DOHH2 (cell line): ENCODE data around the gene NKX3-2.

Experiments used
- H3F3A ChIP-seq: fragments of 200-600 bp; sonication (generic), shearing (Covaris generic); 2 replicates; pipeline ENCODE4 v1.6.0; 2016; ENCODE audit warnings: antibody characterized with exemption, mild to moderate bottlenecking; ENCODE audit not compliant: control insufficient read depth, insufficient read depth
- H3K27ac ChIP-seq: fragments of 200-600 bp; sonication (generic); 2 replicates; pipeline ENCODE4 v1.5.1; 2014; ENCODE audit warnings: low read depth, mild to moderate bottlenecking, low read length, moderate library complexity
- H3K27me3 ChIP-seq: fragments of 200-600 bp; sonication (generic); 2 replicates; pipeline ENCODE4 v1.6.1; 2014; ENCODE audit warnings: mild to moderate bottlenecking, low read length, mixed read lengths; ENCODE audit not compliant: control insufficient read depth
- H3K36me3 ChIP-seq: fragments of 200-600 bp; sonication (generic); 2 replicates; pipeline ENCODE4 v1.6.1; 2014; ENCODE audit warnings: mild to moderate bottlenecking, low read length, moderate library complexity, mixed read lengths; ENCODE audit not compliant: control insufficient read depth
- H3K4me1 ChIP-seq: fragments of 200-600 bp; sonication (generic); 2 replicates; pipeline ENCODE4 v1.6.1; 2014; ENCODE audit warnings: mild to moderate bottlenecking, low read length, mixed read lengths; ENCODE audit not compliant: control insufficient read depth
- H3K4me2 ChIP-seq: fragments of 200-600 bp; sonication (generic); 2 replicates; pipeline ENCODE4 v1.6.0; 2014; ENCODE audit warnings: mild to moderate bottlenecking, low read length, moderate library complexity
- H3K4me3 ChIP-seq: fragments of 200-600 bp; sonication (generic); 2 replicates; pipeline ENCODE4 v1.5.1; 2014; ENCODE audit warnings: mild to moderate bottlenecking, low read length, mixed read lengths
- H3K79me2 ChIP-seq: fragments of 200-600 bp; sonication (generic); 2 replicates; pipeline ENCODE4 v1.6.1; 2014; ENCODE audit warnings: mild to moderate bottlenecking, low read length, mixed read lengths; ENCODE audit not compliant: control insufficient read depth
- H3K9me2 ChIP-seq: fragments of 200-600 bp; sonication (generic); replicated peaks from 2 replicates; pipeline ENCODE4 v1.6.1; 2014; ENCODE audit warnings: mild to moderate bottlenecking, low read length, mixed read lengths; ENCODE audit not compliant: control insufficient read depth
- H3K9me3 ChIP-seq: fragments of 200-600 bp; sonication (generic); 2 replicates; pipeline ENCODE4 v1.6.1; 2014; ENCODE audit warnings: antibody characterized with exemption, low read length, mixed read lengths; ENCODE audit not compliant: control insufficient read depth, insufficient read depth
- H4K20me1 ChIP-seq: fragments of 200-600 bp; sonication (generic); 2 replicates; pipeline ENCODE4 v1.6.0; 2014; ENCODE audit warnings: low read depth, mild to moderate bottlenecking, antibody characterized with exemption, low read length, moderate library complexity; ENCODE audit not compliant: control insufficient read depth, insufficient read depth
- EZH2phosphoT487 ChIP-seq: fragments of 200-600 bp; sonication (generic); IDR thresholded peaks from 2 replicates; pipeline ENCODE4 v1.6.1; 2017; ENCODE audit warnings: borderline replicate concordance, mild to moderate bottlenecking, antibody characterized with exemption, low read length, moderate library complexity, mixed read lengths
- TF ChIP-seq, protein P1 (sequence below): fragments of 200-600 bp; sonication (generic); IDR thresholded peaks from one replicate; pipeline ENCODE4 v1.5.1; 2014; ENCODE audit warnings: antibody characterized with exemption, mild to moderate bottlenecking, low read depth, low read length; ENCODE audit not compliant: poor library complexity, severe bottlenecking

The NKX3-2 gene

DNA sequence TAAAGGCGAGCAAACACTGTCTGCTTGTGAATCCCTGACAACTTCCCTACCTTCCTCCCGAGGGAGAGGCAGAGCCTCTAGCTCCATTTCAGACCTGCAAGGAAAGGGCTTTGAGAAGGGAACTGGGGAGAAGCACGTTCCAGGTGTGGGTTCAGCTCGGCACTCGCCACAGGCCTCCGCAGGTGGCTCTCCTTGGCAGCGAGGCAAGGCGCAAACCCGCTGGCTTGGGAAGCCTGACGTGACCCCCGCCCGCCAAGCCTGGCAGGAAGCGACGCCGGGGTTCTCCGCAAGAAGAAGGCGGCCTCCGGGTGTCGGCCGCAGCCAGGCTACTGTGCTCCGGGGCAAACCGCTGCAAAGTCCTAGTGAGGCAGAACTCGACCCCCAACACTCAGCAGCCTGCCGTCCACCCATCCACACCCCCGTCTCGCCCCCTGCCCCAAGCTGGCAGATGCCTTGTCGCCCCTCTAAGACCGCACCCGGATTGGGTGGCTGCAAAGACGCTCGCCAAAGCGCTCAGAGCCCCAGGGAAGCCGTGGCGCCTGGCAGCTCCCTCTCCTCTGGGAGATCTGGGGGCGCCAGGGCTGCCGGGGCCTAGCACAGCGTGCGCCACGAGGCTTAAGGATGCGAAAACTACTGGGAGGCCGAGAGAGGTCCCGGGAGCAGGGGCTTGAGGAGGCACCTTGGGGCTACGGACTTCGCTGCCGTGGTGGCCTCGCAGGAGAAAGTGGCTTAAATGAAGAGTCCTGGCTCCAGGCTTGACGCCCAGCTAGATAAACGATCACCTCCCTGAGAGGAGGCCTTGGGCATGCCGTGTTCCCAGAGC, 21.8 kb downstream of the NKX3-2 start:
- Histone ChIP-seq H3K79me2 (no peaks in the 10 kb centered on the region), H4K20me1 (no peaks in the 10 kb centered on the region), H3K9me3 (peaks cover 3% of the 10 kb centered on the region; the same call in 1 of the 2 replicates), H3K4me1 (peaks cover 2% of the 10 kb centered on the region), H3K27ac (no peak overlapping the region), H3F3A (no peaks in the 10 kb centered on the region), H3K4me2 (no peak overlapping the region), H3K36me3 (no peaks in the 10 kb centered on the region), H3K4me3 (no peak overlapping the region), H3K9me2 (no peaks in the 10 kb centered on the region), H3K27me3 (peaks cover 23% of the 10 kb centered on the region)
- no peak for TF ChIP-seq EZH2phosphoT487
- TF ChIP-seq, protein P1, sequence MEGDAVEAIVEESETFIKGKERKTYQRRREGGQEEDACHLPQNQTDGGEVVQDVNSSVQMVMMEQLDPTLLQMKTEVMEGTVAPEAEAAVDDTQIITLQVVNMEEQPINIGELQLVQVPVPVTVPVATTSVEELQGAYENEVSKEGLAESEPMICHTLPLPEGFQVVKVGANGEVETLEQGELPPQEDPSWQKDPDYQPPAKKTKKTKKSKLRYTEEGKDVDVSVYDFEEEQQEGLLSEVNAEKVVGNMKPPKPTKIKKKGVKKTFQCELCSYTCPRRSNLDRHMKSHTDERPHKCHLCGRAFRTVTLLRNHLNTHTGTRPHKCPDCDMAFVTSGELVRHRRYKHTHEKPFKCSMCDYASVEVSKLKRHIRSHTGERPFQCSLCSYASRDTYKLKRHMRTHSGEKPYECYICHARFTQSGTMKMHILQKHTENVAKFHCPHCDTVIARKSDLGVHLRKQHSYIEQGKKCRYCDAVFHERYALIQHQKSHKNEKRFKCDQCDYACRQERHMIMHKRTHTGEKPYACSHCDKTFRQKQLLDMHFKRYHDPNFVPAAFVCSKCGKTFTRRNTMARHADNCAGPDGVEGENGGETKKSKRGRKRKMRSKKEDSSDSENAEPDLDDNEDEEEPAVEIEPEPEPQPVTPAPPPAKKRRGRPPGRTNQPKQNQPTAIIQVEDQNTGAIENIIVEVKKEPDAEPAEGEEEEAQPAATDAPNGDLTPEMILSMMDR = no peak

- Histone ChIP-seq H3K4me3 (no peak overlapping the region), H3K27ac (no peak overlapping the region), H3K9me2 (no peaks in the 10 kb centered on the region), H3K27me3 (peaks cover 14% of the 10 kb centered on the region), H3K36me3 (no peaks in the 10 kb centered on the region), H3K79me2 (no peaks in the 10 kb centered on the region), H3K4me2 (no peak overlapping the region), H3K9me3 (peaks cover 3% of the 10 kb centered on the region; the same call in 1 of the 2 replicates), H3F3A (no peaks in the 10 kb centered on the region), H4K20me1 (no peaks in the 10 kb centered on the region), H3K4me1 (no peaks in the 10 kb centered on the region)
- TF ChIP-seq, protein P1 = no peak
- TF ChIP-seq EZH2phosphoT487 = no peak
Measured at GRCh38 chr4:13521047-13521446, 23.3 kb downstream of the NKX3-2 start.

GRCh38 chr4:13516315-13516860, 27.9 kb downstream of the NKX3-2 start:
- Histone ChIP-seq H3K4me3 (no peak overlapping the region), H3K4me2 (no peak overlapping the region), H4K20me1 (no peaks in the 10 kb centered on the region), H3K4me1 (no peaks in the 10 kb centered on the region), H3K9me3 (no peaks in the 10 kb centered on the region), H3K27ac (no peak overlapping the region), H3K27me3 (peaks cover 10% of the 10 kb centered on the region; the same call in 1 of the 2 replicates), H3K9me2 (no peaks in the 10 kb centered on the region), H3K36me3 (no peaks in the 10 kb centered on the region), H3F3A (no peaks in the 10 kb centered on the region), H3K79me2 (no peaks in the 10 kb centered on the region)
- TF ChIP-seq EZH2phosphoT487 = no peak
- TF ChIP-seq, protein P1 = no peak
